Mesendoderm (in vitro differentiated cells): Measurements from ENCODE around the gene PABPC1L.

Experiments
- DNase-seq: peaks from one replicate; pipeline ENCODE4 v3.0.0; 2013
- H2AK5ac ChIP-seq: 2 replicates; pipeline ENCODE4 v1.6.1; 2013; ENCODE audit warnings: low read length, inconsistent platforms
- H2BK120ac ChIP-seq: 2 replicates; pipeline ENCODE4 v1.6.1; 2013; ENCODE audit warnings: low read depth, mild to moderate bottlenecking, low read length, moderate library complexity, mixed read lengths
- H2BK15ac ChIP-seq: replicated peaks from 2 replicates; pipeline ENCODE4 v1.6.1; 2013; ENCODE audit warnings: low read depth, mild to moderate bottlenecking, moderate library complexity
- H2BK5ac ChIP-seq: 2 replicates; pipeline ENCODE4 v1.6.1; 2013; ENCODE audit warnings: low read length, inconsistent platforms
- H3K18ac ChIP-seq: 2 replicates; pipeline ENCODE4 v1.6.1; 2013; ENCODE audit warnings: mild to moderate bottlenecking, low read length, mixed read lengths
- H3K23ac ChIP-seq: one replicate; pipeline ENCODE4 v1.6.1; 2013; ENCODE audit warnings: low read length
- H3K27ac ChIP-seq: 2 replicates; pipeline ENCODE4 v1.5.1; 2013; ENCODE audit warnings: low read depth, mild to moderate bottlenecking, inconsistent platforms, low read length, moderate library complexity
- H3K27me3 ChIP-seq: 2 replicates; pipeline ENCODE4 v1.6.1; 2013; ENCODE audit warnings: low read length, control low read depth, mild to moderate bottlenecking, inconsistent platforms; ENCODE audit not compliant: insufficient read depth, poor library complexity
- H3K36me3 ChIP-seq: 2 replicates; pipeline ENCODE4 v1.6.1; 2013; ENCODE audit warnings: low read length, inconsistent platforms; ENCODE audit not compliant: control insufficient read depth, insufficient read depth
- H3K4ac ChIP-seq: one replicate; pipeline ENCODE4 v1.6.1; 2013; ENCODE audit warnings: low read depth, mild to moderate bottlenecking, low read length, moderate library complexity
- H3K4me1 ChIP-seq: 2 replicates; pipeline ENCODE4 v1.6.1; 2013; ENCODE audit warnings: low read depth, low read length, inconsistent platforms; ENCODE audit not compliant: control insufficient read depth
- H3K4me2 ChIP-seq: 2 replicates; pipeline ENCODE4 v1.6.1; 2013; ENCODE audit warnings: low read length
- H3K4me3 ChIP-seq: 2 replicates; pipeline ENCODE4 v1.5.1; 2013; ENCODE audit warnings: mild to moderate bottlenecking, low read length
- H3K56ac ChIP-seq: one replicate; pipeline ENCODE4 v1.6.1; 2013; ENCODE audit warnings: low read length
- H3K79me1 ChIP-seq: 2 replicates; pipeline ENCODE4 v1.6.1; 2013; ENCODE audit warnings: low read length, inconsistent platforms
- H3K79me2 ChIP-seq: 2 replicates; pipeline ENCODE4 v1.6.1; 2013; ENCODE audit warnings: mild to moderate bottlenecking, low read length; ENCODE audit not compliant: control insufficient read depth, insufficient read depth
- H3K9ac ChIP-seq: 2 replicates; pipeline ENCODE4 v1.6.1; 2013; ENCODE audit warnings: low read length, inconsistent platforms
- H4K5ac ChIP-seq: one replicate; pipeline ENCODE4 v1.6.1; 2013; ENCODE audit warnings: low read length
- H4K8ac ChIP-seq: one replicate; pipeline ENCODE4 v1.6.1; 2013; ENCODE audit warnings: low read depth, mild to moderate bottlenecking, control low read depth, low read length, moderate library complexity
- WGBS: extraction: QIAGEN DNeasy Blood & Tissue Kit; methylation state at CpG from one replicate; pipeline ENCODE4 v1.1.7; 2013; ENCODE audit warnings: low lambda C conversion rate, missing lambda C conversion rate; ENCODE audit not compliant: insufficient coverage; ENCODE audit errors: extremely low coverage; 5-methylcytosine and 5-hydroxymethylcytosine counted together

PABPC1L gene

GRCh38 chr20:44965651-44966029 is 55.8 kb downstream of the PABPC1L start:
- H3K4me1 ChIP-seq = peaks cover 10% of the 10 kb centered on the region
- H3K4me3 ChIP-seq = no peak overlapping the region
- peak overlapping the region; percentile 87 for H3K4me2 ChIP-seq
- H4K5ac ChIP-seq = no peak overlapping the region
- H3K23ac ChIP-seq = no peak overlapping the region
- no peak overlapping the region for H2AK5ac ChIP-seq
- no peak for DNase-seq
- H3K36me3 ChIP-seq = no peaks in the 10 kb centered on the region
- H3K79me1 ChIP-seq = peaks cover 10% of the 10 kb centered on the region
- H2BK120ac ChIP-seq = no peak overlapping the region
- WGBS = no CpG with 5 or more reads among the region's 5 CpGs
- H3K27ac ChIP-seq = no peak overlapping the region
- H3K79me2 ChIP-seq = peaks cover 16% of the 10 kb centered on the region
- H2BK5ac ChIP-seq = no peak overlapping the region
- H3K18ac ChIP-seq = peak overlapping the region; percentile 54
- H3K4ac ChIP-seq = no peak overlapping the region
- H4K8ac ChIP-seq = no peak overlapping the region
- H3K27me3 ChIP-seq = no peaks in the 10 kb centered on the region
- peak overlapping the region; percentile 93 for H3K56ac ChIP-seq
- no peak overlapping the region for H2BK15ac ChIP-seq
- H3K9ac ChIP-seq = peak overlapping the region; percentile 87

GRCh38 chr20:44966030-44966961 is 56.4 kb downstream of the PABPC1L start, which contains the start of gene STK4:
TSS of gene STK4 (plus strand) at chr20:44966512. CDS start at chr20:44966569, 57 bp downstream.
- Histone ChIP-seq H2BK15ac (no peak within 1 kb of the TSS), H3K79me2 (peaks cover 16% of the 10 kb centered on the region), H3K23ac (peak within 1 kb of the TSS; percentile 83), H3K27ac (peak within 1 kb of the TSS; percentile 33), H4K8ac (no peak within 1 kb of the TSS), H3K4me1 (peaks cover 5% of the 10 kb centered on the region), H2AK5ac (peak within 1 kb of the TSS; percentile 56), H2BK5ac (peak within 1 kb of the TSS; percentile 43), H3K4me2 (peak within 1 kb of the TSS; percentile 87), H3K9ac (peak within 1 kb of the TSS; percentile 94), H3K79me1 (peaks cover 10% of the 10 kb centered on the region), H2BK120ac (no peak within 1 kb of the TSS), H3K56ac (peak within 1 kb of the TSS; percentile 95), H3K18ac (peak within 1 kb of the TSS; percentile 54), H3K36me3 (no peaks in the 10 kb centered on the region), H4K5ac (no peak within 1 kb of the TSS), H3K4ac (no peak within 1 kb of the TSS), H3K27me3 (no peaks in the 10 kb centered on the region), H3K4me3 (peak within 1 kb of the TSS; percentile 90)
- WGBS = no CpG with 5 or more reads among the region's 68 CpGs
- peak; percentile 97 for DNase-seq

GRCh38 chr20:44967207-44967807 is 57.4 kb downstream of the PABPC1L start:
- H4K5ac ChIP-seq = no peak overlapping the region
- no peaks in the 10 kb centered on the region for H3K36me3 ChIP-seq
- H3K27ac ChIP-seq = no peak overlapping the region
- peak overlapping the region; percentile 95 for H3K56ac ChIP-seq
- peak overlapping the region; percentile 90 for H3K4me3 ChIP-seq
- H3K79me2 ChIP-seq = peaks cover 16% of the 10 kb centered on the region
- H2BK15ac ChIP-seq = no peak overlapping the region
- H3K4ac ChIP-seq = no peak overlapping the region
- H3K4me1 ChIP-seq = peaks cover 5% of the 10 kb centered on the region
- H3K4me2 ChIP-seq = peak overlapping the region; percentile 39
- no peak overlapping the region for H2BK5ac ChIP-seq
- no peak overlapping the region for H3K18ac ChIP-seq
- H3K9ac ChIP-seq = peak overlapping the region; percentile 94
- H3K27me3 ChIP-seq = no peaks in the 10 kb centered on the region
- no peak overlapping the region for H3K23ac ChIP-seq
- no peak overlapping the region for H2BK120ac ChIP-seq
- H4K8ac ChIP-seq = no peak overlapping the region
- H3K79me1 ChIP-seq = peaks cover 10% of the 10 kb centered on the region
- no CpG with 5 or more reads among the region's 5 CpGs for WGBS
- no peak for DNase-seq
- no peak overlapping the region for H2AK5ac ChIP-seq

- Histone ChIP-seq H2BK120ac (no peak overlapping the region), H3K27ac (no peak overlapping the region), H3K18ac (no peak overlapping the region), H2BK15ac (no peak overlapping the region), H4K8ac (no peak overlapping the region), H3K36me3 (no peaks in the 10 kb centered on the region), H3K4ac (no peak overlapping the region), H4K5ac (no peak overlapping the region), H3K79me1 (peaks cover 10% of the 10 kb centered on the region), H2BK5ac (no peak overlapping the region), H3K4me2 (no peak overlapping the region), H3K23ac (no peak overlapping the region), H3K56ac (no peak overlapping the region), H3K9ac (no peak overlapping the region), H2AK5ac (no peak overlapping the region), H3K4me1 (peaks cover 5% of the 10 kb centered on the region), H3K4me3 (no peak overlapping the region), H3K79me2 (peaks cover 16% of the 10 kb centered on the region), H3K27me3 (no peaks in the 10 kb centered on the region)
- no peak for DNase-seq
- WGBS = no CpG with 5 or more reads among the region's 3 CpGs
Observed at GRCh38 chr20:44969300-44969894, 59.5 kb downstream of the PABPC1L start.

- no peak overlapping the region for H3K4me3 ChIP-seq
- WGBS = no CpG with 5 or more reads among the region's 1 CpG
- H3K4me2 ChIP-seq = no peak overlapping the region
Observed at GRCh38 chr20:44970243-44970757, 60.4 kb downstream of the PABPC1L start.

More at GRCh38 chr20:44970243-44970757, 60.4 kb downstream of the PABPC1L start:
- no peak for DNase-seq
- no peak overlapping the region for H4K8ac ChIP-seq
- no peak overlapping the region for H3K27ac ChIP-seq
- H3K9ac ChIP-seq = no peak overlapping the region
- H2BK5ac ChIP-seq = no peak overlapping the region
- H2AK5ac ChIP-seq = no peak overlapping the region
- no peak overlapping the region for H3K4ac ChIP-seq
- H2BK15ac ChIP-seq = no peak overlapping the region
- H4K5ac ChIP-seq = no peak overlapping the region
- H3K79me1 ChIP-seq = peaks cover 10% of the 10 kb centered on the region
- H3K56ac ChIP-seq = no peak overlapping the region
- peaks cover 16% of the 10 kb centered on the region for H3K79me2 ChIP-seq
- no peak overlapping the region for H3K18ac ChIP-seq
- H3K36me3 ChIP-seq = no peaks in the 10 kb centered on the region
- H3K23ac ChIP-seq = no peak overlapping the region
- peaks cover 5% of the 10 kb centered on the region for H3K4me1 ChIP-seq
- no peak overlapping the region for H2BK120ac ChIP-seq
- no peaks in the 10 kb centered on the region for H3K27me3 ChIP-seq
